Right lobe of liver (tissue), 4 donors: ENCODE data around the gene STX11.

ENCODE experiments used
- CTCF ChIP-seq, 4 donors: fragments of 200-600 bp in 3 of 4; fragments of 450-650 bp in 1 of 4; IDR thresholded peaks; one replicate each; pipeline versions ENCODE4 v1.5.1 to v1.8.0; 2016 to 2022; ENCODE audit warnings: antibody characterized with exemption in 4 of 4, mild to moderate bottlenecking in 2 of 4
- POLR2A ChIP-seq: fragments of 450-650 bp; IDR thresholded peaks from one replicate; pipeline ENCODE4 v1.6.1; 2017; ENCODE audit warnings: antibody characterized with exemption, mild to moderate bottlenecking
- donor health status: DM: no; HTN: no; CAD: no.
- donor health status: DM: no; HTN: no; CAD: no.
- donor health status: DM: no; HTN: yes; CAD: no.

- TF ChIP-seq CTCF (IDR thresholded peaks at IDR 0.05) (no peak), POLR2A (no peak)
These were observed 5.2 kb downstream of the STX11 start for GRCh38 chr6:144155529-144155928.
